Midbrain (tissue), 1 donor: Measurements from ENCODE around the gene PRADC1.

Experiments used
- DNase-seq: peaks from one replicate; lab custom pipeline; 2025; lab: John Stamatoyannopoulos, UW

PRADC1 gene

GRCh38 chr2:73235315-73236028 is 2.4 kb upstream of the PRADC1 start:
- no peak for DNase-seq

- peak; percentile 95 for DNase-seq
Observed at GRCh38 chr2:73233932-73234832, 1.1 kb upstream of the PRADC1 start, which contains the start of gene CCT7. Gene CCT7, plus strand, starts transcription at chr2:73234308. Its CDS starts 71 bp downstream, at chr2:73234379.

GRCh38 chr2:73232403-73233153 is 461 bp downstream of the PRADC1 start:
- no peak for DNase-seq

- no peak for DNase-seq
Observed at GRCh38 chr2:73228631-73229030, 4.4 kb downstream of the PRADC1 start.

GRCh38 chr2:73227086-73227485 is 6.0 kb downstream of the PRADC1 start:
- no peak for DNase-seq

GRCh38 chr2:73225513-73226360 is 7.3 kb downstream of the PRADC1 start:
- DNase-seq = no peak

GRCh38 chr2:73223821-73224220 is 9.2 kb downstream of the PRADC1 start:
- no peak for DNase-seq

GRCh38 chr2:73218298-73218697 is 14.7 kb downstream of the PRADC1 start:
- no peak for DNase-seq

GRCh38 chr2:73217826-73218225 is 15.2 kb downstream of the PRADC1 start:
- no peak for DNase-seq

- DNase-seq = no peak
Observed at GRCh38 chr2:73217160-73217559, 15.9 kb downstream of the PRADC1 start.

- no peak for DNase-seq
Observed at GRCh38 chr2:73215254-73215653, 17.8 kb downstream of the PRADC1 start.

- peak; percentile 80 for DNase-seq
Observed at GRCh38 chr2:73214120-73215035, 18.7 kb downstream of the PRADC1 start, which contains the start of gene SMYD5. Gene SMYD5, plus strand, starts transcription at chr2:73214245. Its CDS starts 22 bp downstream, at chr2:73214267.

GRCh38 chr2:73212448-73213176 is 20.4 kb downstream of the PRADC1 start:
- DNase-seq = peak; percentile 73

- no peak for DNase-seq
Observed at GRCh38 chr2:73212098-73212447, 21.0 kb downstream of the PRADC1 start.

GRCh38 chr2:73210696-73211095 is 22.3 kb downstream of the PRADC1 start:
- DNase-seq = no peak

- no peak for DNase-seq
Observed at GRCh38 chr2:73210019-73210418, 23.0 kb downstream of the PRADC1 start.

- no peak for DNase-seq
Observed at GRCh38 chr2:73208258-73208657, 24.8 kb downstream of the PRADC1 start.

- no peak for DNase-seq
Observed at GRCh38 chr2:73205611-73206010, 27.4 kb downstream of the PRADC1 start.

- no peak for DNase-seq
Observed at GRCh38 chr2:73203055-73203681, 29.9 kb downstream of the PRADC1 start.
